Measurements from ENCODE around the gene RRAGC.

RRAGC gene

DNA sequence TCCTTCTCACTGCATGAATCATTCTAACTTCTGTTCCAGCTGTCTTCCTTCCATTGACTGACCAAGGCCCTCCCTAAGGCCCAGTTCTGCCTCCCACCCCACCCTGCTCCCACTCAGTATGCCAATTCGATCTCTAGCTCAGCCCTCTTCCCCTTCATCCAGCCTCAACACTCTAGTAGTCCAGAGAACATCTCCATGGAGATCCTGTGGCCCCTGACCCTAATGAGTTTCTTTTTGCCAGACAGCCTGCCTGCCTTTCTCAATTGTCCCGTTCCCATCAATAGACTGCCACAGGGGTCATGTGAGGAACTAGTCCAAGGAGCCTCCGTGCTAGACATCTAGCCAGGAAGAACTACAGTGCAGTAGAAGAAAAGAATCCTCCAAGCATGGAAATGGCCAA is 26.4 kb downstream of the RRAGC start:
- H3K27me3 Mint-ChIP-seq = peaks cover 24% of the 10 kb centered on the region
- H3K4me3 Mint-ChIP-seq = no peak overlapping the region
- H3K36me3 Mint-ChIP-seq = peaks cover 5% of the 10 kb centered on the region
- H3K9me3 Mint-ChIP-seq = no peaks in the 10 kb centered on the region
- H3K4me1 Mint-ChIP-seq = no peaks in the 10 kb centered on the region
- H3K27ac Mint-ChIP-seq = no peak overlapping the region
- no peak for ATAC-seq

GRCh38 chr1:38832370-38832734 is 27.2 kb downstream of the RRAGC start:
- Mint-ChIP-seq H3K27me3 (peaks cover 24% of the 10 kb centered on the region), H3K4me3 (no peak overlapping the region), H3K36me3 (no peaks in the 10 kb centered on the region), H3K27ac (no peak overlapping the region), H3K4me1 (no peaks in the 10 kb centered on the region), H3K9me3 (no peaks in the 10 kb centered on the region)
- ATAC-seq = no peak

DNA sequence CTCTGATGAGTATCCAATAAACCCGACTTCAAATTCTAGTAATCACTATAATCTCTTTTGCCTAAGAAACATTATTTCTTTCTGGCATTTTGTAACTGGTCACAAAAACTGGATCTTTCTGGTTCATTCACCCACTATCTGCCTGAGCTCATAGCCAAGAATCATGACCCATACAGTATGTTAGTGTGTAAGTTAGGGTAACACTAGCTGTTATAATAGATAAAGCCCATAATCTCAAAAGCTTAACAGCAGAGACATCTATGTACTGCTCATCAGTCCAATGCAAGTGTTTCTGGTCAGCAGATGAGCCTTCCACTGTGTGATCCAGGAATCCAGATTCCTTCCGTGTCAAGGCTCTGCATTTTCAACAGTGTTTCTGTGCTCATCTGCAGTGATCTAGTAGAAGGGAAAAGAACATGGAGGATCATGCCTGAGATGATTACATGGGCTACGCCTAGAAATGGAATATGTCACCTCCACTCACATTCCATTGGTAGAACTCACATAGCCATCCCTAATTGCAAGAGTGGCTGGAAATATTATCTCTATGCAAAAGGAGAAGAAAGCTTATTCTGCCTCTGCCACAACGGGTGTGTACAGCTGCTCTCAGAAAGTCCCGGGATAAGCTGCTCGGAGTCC is 27.7 kb downstream of the RRAGC start:
- Mint-ChIP-seq H3K36me3 (no peaks in the 10 kb centered on the region), H3K9me3 (no peaks in the 10 kb centered on the region), H3K4me1 (no peaks in the 10 kb centered on the region), H3K27ac (no peak overlapping the region), H3K4me3 (no peak overlapping the region), H3K27me3 (peaks cover 24% of the 10 kb centered on the region)
- ATAC-seq = no peak

DNA sequence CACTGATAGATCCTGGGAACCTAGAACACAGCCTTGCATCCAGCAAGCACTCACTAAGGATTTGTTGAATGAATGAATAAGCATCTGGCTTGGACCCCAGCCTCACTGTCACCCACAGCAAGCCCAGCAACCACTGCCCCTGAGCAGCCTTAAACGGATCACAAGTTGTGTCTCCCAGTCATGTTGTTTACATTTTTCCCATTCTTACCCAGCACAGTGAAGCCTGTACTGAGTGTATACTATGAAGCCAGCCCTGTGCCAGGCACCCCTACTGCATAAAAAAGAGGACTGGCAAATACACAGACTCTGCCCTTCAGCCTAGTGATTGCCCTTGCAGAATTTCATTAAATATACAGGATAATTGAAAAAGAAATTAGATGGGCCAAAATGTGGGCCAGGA is 30.2 kb downstream of the RRAGC start:
- no peaks in the 10 kb centered on the region for H3K36me3 Mint-ChIP-seq
- no peak overlapping the region for H3K4me3 Mint-ChIP-seq
- no peaks in the 10 kb centered on the region for H3K9me3 Mint-ChIP-seq
- no peak overlapping the region for H3K27ac Mint-ChIP-seq
- H3K27me3 Mint-ChIP-seq = peaks cover 39% of the 10 kb centered on the region
- peaks cover 7% of the 10 kb centered on the region for H3K4me1 Mint-ChIP-seq
- no peak for ATAC-seq

GRCh38 chr1:38827318-38827717 is 32.3 kb downstream of the RRAGC start:
- no peaks in the 10 kb centered on the region for H3K9me3 Mint-ChIP-seq
- ATAC-seq = no peak

DNA sequence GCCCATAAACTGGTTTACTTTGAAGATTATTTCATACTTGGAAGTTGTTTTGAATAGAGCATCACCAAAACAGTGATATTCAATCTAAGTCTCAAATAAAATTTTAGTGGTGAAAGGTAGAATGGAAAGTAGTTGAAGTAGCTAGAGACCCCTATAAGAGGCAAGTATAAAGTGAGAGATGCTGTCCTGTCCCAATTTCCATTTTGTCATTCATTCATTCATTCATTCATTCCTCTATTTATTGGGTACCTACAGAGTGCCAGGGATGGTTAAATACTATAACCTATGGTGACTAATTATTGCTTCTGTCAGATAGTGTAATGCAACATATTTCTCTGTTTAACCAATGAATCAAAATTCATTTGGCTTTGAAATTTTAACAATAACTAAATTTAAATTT is 32.7 kb downstream of the RRAGC start:
- Mint-ChIP-seq H3K36me3 (no peaks in the 10 kb centered on the region), H3K27ac (no peak overlapping the region), H3K4me1 (peaks cover 7% of the 10 kb centered on the region), H3K27me3 (peaks cover 58% of the 10 kb centered on the region), H3K4me3 (no peak overlapping the region), H3K9me3 (no peaks in the 10 kb centered on the region)
- no peak for ATAC-seq

More at GRCh38 chr1:38827318-38827717, 32.3 kb downstream of the RRAGC start:
- Mint-ChIP-seq H3K4me1 (peaks cover 7% of the 10 kb centered on the region), H3K36me3 (no peaks in the 10 kb centered on the region), H3K27ac (no peak overlapping the region), H3K4me3 (no peak overlapping the region), H3K27me3 (peaks cover 54% of the 10 kb centered on the region)

DNA sequence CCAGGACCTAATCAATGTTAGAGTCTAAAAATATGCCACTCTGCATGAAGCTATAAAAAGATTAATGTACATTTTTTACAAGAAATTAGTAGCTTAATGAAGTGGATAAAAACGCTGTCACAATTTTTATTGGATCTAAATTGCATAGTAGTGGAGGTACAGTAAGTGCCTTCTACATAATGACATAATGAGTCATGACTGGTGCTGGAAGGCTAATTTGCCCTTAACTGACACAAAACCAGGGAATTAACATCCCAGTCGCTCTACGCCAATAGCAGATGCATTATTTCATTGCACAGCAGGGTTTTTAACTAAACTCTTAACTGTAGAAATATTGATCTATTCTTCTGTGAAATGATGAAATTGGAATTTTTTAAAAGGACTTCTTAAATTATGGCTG is 33.3 kb downstream of the RRAGC start:
- no peak overlapping the region for H3K27ac Mint-ChIP-seq
- H3K36me3 Mint-ChIP-seq = no peaks in the 10 kb centered on the region
- H3K4me3 Mint-ChIP-seq = no peak overlapping the region
- no peak for ATAC-seq
- peaks cover 7% of the 10 kb centered on the region for H3K4me1 Mint-ChIP-seq
- no peaks in the 10 kb centered on the region for H3K9me3 Mint-ChIP-seq
- peaks cover 62% of the 10 kb centered on the region for H3K27me3 Mint-ChIP-seq

DNA sequence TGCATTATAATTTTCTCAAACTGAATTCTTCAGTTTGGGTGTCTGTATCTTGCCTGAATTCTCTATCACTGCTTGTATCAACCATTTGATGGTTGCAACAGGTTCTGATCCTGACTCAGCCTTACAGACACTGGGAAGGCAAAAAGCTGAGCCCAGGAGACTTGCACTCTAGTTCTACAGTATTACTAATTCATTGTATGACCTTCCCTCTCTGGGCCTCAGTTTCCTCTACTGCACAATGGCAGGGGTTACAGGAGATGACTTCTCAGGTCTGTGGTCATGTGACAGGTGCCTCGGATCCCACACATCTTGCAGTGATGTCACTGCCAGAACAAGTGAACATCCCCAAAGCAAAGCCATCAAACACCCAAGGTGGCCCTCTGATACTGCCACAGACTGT is 38.7 kb downstream of the RRAGC start:
- no peak overlapping the region for H3K27ac Mint-ChIP-seq
- peaks cover 73% of the 10 kb centered on the region for H3K27me3 Mint-ChIP-seq
- H3K36me3 Mint-ChIP-seq = no peaks in the 10 kb centered on the region
- no peak for ATAC-seq
- H3K4me3 Mint-ChIP-seq = no peak overlapping the region
- H3K4me1 Mint-ChIP-seq = peaks cover 16% of the 10 kb centered on the region
- no peaks in the 10 kb centered on the region for H3K9me3 Mint-ChIP-seq

GRCh38 chr1:38819516-38819915 is 40.1 kb downstream of the RRAGC start:
- Mint-ChIP-seq H3K27ac (no peak overlapping the region), H3K27me3 (peaks cover 74% of the 10 kb centered on the region), H3K4me3 (no peak overlapping the region), H3K4me1 (peaks cover 13% of the 10 kb centered on the region), H3K9me3 (no peaks in the 10 kb centered on the region), H3K36me3 (no peaks in the 10 kb centered on the region)
- ATAC-seq = no peak

DNA sequence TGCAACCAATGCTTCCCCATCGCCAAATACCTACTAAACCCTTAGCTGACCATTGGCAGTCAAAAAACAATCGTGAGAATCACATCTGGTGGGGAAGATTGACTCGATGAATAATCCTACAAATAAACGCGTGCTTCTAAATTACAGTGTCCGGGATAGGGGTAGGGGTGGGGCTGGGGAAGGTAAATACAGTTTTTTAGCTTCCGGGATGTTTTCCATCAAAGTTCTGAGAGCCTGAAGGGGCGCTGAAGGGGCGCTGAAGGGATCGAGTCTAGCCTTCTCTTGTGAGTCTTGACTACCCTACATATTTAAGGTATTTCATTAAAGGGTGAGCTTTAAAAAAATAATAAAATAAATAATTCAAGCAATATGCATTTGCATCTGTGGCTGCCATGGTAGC is 40.5 kb downstream of the RRAGC start:
- H3K27ac Mint-ChIP-seq = no peak overlapping the region
- H3K9me3 Mint-ChIP-seq = no peaks in the 10 kb centered on the region
- no peak for ATAC-seq
- H3K27me3 Mint-ChIP-seq = peaks cover 74% of the 10 kb centered on the region
- peaks cover 13% of the 10 kb centered on the region for H3K4me1 Mint-ChIP-seq
- no peak overlapping the region for H3K4me3 Mint-ChIP-seq
- H3K36me3 Mint-ChIP-seq = no peaks in the 10 kb centered on the region

DNA sequence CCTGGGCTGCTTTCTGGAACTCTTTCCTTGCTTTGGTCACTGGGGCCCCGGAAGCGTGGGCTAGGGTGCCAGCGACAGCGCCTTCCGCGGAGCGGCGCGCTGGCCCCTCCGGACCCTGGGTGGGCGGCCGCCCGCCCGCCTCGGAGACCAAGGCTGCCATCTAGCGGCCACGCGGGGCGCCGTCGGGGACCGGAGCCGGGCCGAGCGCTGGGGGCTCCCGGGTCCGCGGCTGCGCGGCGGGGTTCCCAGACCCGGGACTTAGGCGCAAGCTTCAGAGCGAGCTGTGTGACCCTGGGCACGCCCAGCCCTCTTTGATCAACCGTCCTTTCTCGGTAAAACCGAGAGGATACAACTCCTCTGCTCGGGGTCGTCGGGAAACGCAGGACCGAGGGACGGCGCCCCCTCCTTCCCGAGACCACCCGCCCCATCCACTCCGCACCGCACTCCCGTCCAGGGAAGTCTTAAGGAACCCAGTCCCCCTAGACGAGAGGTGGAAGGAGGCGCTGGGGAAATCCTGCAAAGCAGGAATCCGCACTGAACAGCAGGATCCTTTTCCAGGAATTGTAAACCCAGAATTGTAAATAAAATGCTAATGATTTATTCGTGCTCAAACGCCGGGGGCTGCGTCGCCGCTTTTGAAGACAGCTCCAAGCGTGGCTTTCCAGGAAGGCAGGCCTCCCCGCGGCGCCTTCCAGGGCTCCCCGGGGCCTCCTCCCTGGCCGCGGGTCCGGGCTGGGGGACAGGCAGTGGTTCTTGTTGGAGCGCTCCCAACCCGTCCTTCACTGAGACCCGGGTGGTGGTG is 41.2 kb downstream of the RRAGC start:
- H3K27me3 Mint-ChIP-seq = peaks cover 79% of the 10 kb centered on the region
- no peaks in the 10 kb centered on the region for H3K36me3 Mint-ChIP-seq
- H3K9me3 Mint-ChIP-seq = no peaks in the 10 kb centered on the region
- H3K27ac Mint-ChIP-seq = no peak overlapping the region
- peaks cover 13% of the 10 kb centered on the region for H3K4me1 Mint-ChIP-seq
- no peak overlapping the region for H3K4me3 Mint-ChIP-seq
- ATAC-seq = peak; percentile 47

- Mint-ChIP-seq H3K9me3 (no peaks in the 10 kb centered on the region), H3K4me3 (no peak overlapping the region), H3K4me1 (peaks cover 13% of the 10 kb centered on the region), H3K27me3 (peaks cover 78% of the 10 kb centered on the region), H3K36me3 (no peaks in the 10 kb centered on the region), H3K27ac (no peak overlapping the region)
- ATAC-seq = no peak
These were observed 42.1 kb downstream of the RRAGC start for GRCh38 chr1:38817267-38818174.

DNA sequence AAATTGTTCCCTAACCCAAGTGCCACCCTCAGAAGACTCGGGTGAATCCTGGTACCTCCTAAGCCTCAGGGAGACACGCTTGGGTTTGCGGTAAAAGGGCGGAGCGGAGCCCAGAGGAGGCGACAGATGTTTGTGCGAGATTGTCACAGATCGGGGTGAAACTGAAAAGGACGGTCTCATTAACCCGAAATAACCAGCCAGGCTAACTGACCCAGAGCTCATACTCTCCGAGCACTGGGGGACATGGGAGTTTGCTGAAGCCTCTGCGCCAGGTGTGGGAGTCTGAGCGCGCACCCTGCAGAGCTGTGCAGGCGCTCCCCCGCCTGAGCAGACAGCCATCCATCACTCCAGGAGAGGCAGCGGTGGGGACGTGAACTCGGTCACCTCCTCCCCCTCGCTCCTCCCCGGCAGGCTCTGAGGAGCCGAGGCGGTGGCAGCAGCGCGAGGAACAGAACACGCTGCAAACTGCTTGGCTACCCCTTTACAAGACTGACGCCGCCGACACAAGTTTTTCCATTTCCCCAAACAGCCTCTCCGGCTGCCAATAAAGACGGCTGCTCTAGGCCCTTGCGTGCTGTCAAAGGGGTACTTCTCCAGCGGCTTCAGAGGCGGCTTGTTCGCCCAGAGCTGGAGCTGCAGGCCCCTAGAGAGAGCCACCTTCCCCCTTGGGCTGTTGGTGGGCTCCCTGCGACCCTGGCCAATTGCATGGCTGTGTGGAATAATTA is 43.5 kb downstream of the RRAGC start:
- H3K4me1 Mint-ChIP-seq = peaks cover 13% of the 10 kb centered on the region
- H3K27me3 Mint-ChIP-seq = peaks cover 82% of the 10 kb centered on the region
- peak; percentile 46 for ATAC-seq
- peak overlapping the region; percentile 11 for H3K4me3 Mint-ChIP-seq
- no peaks in the 10 kb centered on the region for H3K36me3 Mint-ChIP-seq
- H3K27ac Mint-ChIP-seq = no peak overlapping the region
- H3K9me3 Mint-ChIP-seq = no peaks in the 10 kb centered on the region

- peaks cover 85% of the 10 kb centered on the region for H3K27me3 Mint-ChIP-seq
- no peaks in the 10 kb centered on the region for H3K9me3 Mint-ChIP-seq
- no peak for ATAC-seq
- H3K4me1 Mint-ChIP-seq = peaks cover 13% of the 10 kb centered on the region
- H3K4me3 Mint-ChIP-seq = no peak overlapping the region
- no peaks in the 10 kb centered on the region for H3K36me3 Mint-ChIP-seq
- no peak overlapping the region for H3K27ac Mint-ChIP-seq
These were observed 44.5 kb downstream of the RRAGC start for GRCh38 chr1:38814984-38815464.

Measured in stimulated activated memory B cell treated with anti-CD40 and anti-IgM and Interleukin-4, amounts not matched to agents 10 μg/mL and 1 μg/mL and 100 μg/mL, for 72 hours (primary cell).